Skin of body (tissue), 2 donors: Measurements from ENCODE around the gene CCDC9B. TPM values are rescaled to one million over a fixed set of nuclear protein-coding genes. Genes with fewer than 3 reads are reported as not detected.

ENCODE experiments used
- DNase-seq: peaks from one replicate; lab custom pipeline; 2025; lab: John Stamatoyannopoulos, UW
- total RNA-seq: library from RNA; depleted of rRNA; stranded (reverse); fragments of >200 nt; gene quantifications from one replicate; pipeline ENCODE4 v1.2.3, GENCODE V29; 2014

CCDC9B gene
- total RNA-seq, 1 donor from 2014 or later: 5.3 TPM

- no peak for DNase-seq
These were observed 25.1 kb upstream of the CCDC9B start for GRCh38 chr15:40365624-40366456.

GRCh38 chr15:40365016-40365415 lies 24.3 kb upstream of the CCDC9B start:
- DNase-seq: no peak

GRCh38 chr15:40364251-40364650 lies 23.5 kb upstream of the CCDC9B start:
- no peak for DNase-seq

GRCh38 chr15:40363611-40364010 lies 22.9 kb upstream of the CCDC9B start:
- DNase-seq: no peak

GRCh38 chr15:40361640-40362039 lies 20.9 kb upstream of the CCDC9B start:
- no peak for DNase-seq

- DNase-seq: no peak
These were observed 19.3 kb upstream of the CCDC9B start for GRCh38 chr15:40360015-40360414.

- no peak for DNase-seq
These were observed 18.0 kb upstream of the CCDC9B start for GRCh38 chr15:40358471-40359353.

- peak; percentile 49 for DNase-seq
These were observed 17.2 kb upstream of the CCDC9B start, which contains the start of gene DISP2 for GRCh38 chr15:40357723-40358470. Gene DISP2, plus strand, starts transcription at chr15:40358219. Its CDS starts 103 bp downstream, at chr15:40358322.

GRCh38 chr15:40357246-40357645 lies 16.5 kb upstream of the CCDC9B start:
- DNase-seq: no peak

GRCh38 chr15:40355976-40356585 lies 15.3 kb upstream of the CCDC9B start:
- no peak for DNase-seq

GRCh38 chr15:40354408-40355171 lies 13.9 kb upstream of the CCDC9B start:
- no peak for DNase-seq

- DNase-seq: no peak
These were observed 13.0 kb upstream of the CCDC9B start for GRCh38 chr15:40353697-40354096.

- no peak for DNase-seq
These were observed 11.7 kb upstream of the CCDC9B start for GRCh38 chr15:40352281-40352901.

GRCh38 chr15:40349163-40349562 lies 8.4 kb upstream of the CCDC9B start:
- no peak for DNase-seq

- no peak for DNase-seq
These were observed 7.7 kb upstream of the CCDC9B start for GRCh38 chr15:40348474-40348870.

GRCh38 chr15:40347559-40348473 lies 7.1 kb upstream of the CCDC9B start:
- no peak for DNase-seq

GRCh38 chr15:40346579-40347558 lies 6.1 kb upstream of the CCDC9B start:
- DNase-seq: no peak
